HG03097 (cell line): ENCODE measurements around the gene DAB2IP.

Source experiments
- ATAC-seq: cut with Tn5 transposase; IDR thresholded peaks from one replicate; pipeline ENCODE4 v1.9.1; 2021; ENCODE audit not compliant: unreplicated experiment, low FRiP score

DAB2IP gene

GRCh38 chr9:121752929-121753328 lies 101.5 kb downstream of the DAB2IP start:
- ATAC-seq: no peak

GRCh38 chr9:121753802-121754654 lies 102.6 kb downstream of the DAB2IP start:
- no peak for ATAC-seq

GRCh38 chr9:121754655-121755436 lies 103.4 kb downstream of the DAB2IP start:
- ATAC-seq: no peak

GRCh38 chr9:121755581-121755980 lies 104.1 kb downstream of the DAB2IP start:
- no peak for ATAC-seq

GRCh38 chr9:121756474-121757280 lies 105.2 kb downstream of the DAB2IP start:
- no peak for ATAC-seq

- no peak for ATAC-seq
These were observed 105.8 kb downstream of the DAB2IP start for GRCh38 chr9:121757281-121757585.

- ATAC-seq: no peak
These were observed 107.3 kb downstream of the DAB2IP start for GRCh38 chr9:121758693-121759092.

GRCh38 chr9:121759996-121760395 lies 108.6 kb downstream of the DAB2IP start:
- ATAC-seq: no peak

GRCh38 chr9:121760571-121760970 lies 109.1 kb downstream of the DAB2IP start:
- no peak for ATAC-seq

GRCh38 chr9:121763131-121763530 lies 111.7 kb downstream of the DAB2IP start:
- ATAC-seq: no peak

GRCh38 chr9:121763561-121764370 lies 112.3 kb downstream of the DAB2IP start:
- no peak for ATAC-seq

GRCh38 chr9:121764371-121764730 lies 112.9 kb downstream of the DAB2IP start:
- no peak for ATAC-seq

GRCh38 chr9:121765021-121765950 lies 113.9 kb downstream of the DAB2IP start:
- ATAC-seq: no peak

GRCh38 chr9:121766081-121766683 lies 114.7 kb downstream of the DAB2IP start:
- ATAC-seq: no peak

GRCh38 chr9:121767171-121767769 lies 115.8 kb downstream of the DAB2IP start:
- ATAC-seq: no peak

GRCh38 chr9:121768416-121769015 lies 117.1 kb downstream of the DAB2IP start:
- no peak for ATAC-seq

- ATAC-seq: no peak
These were observed 118.5 kb downstream of the DAB2IP start for GRCh38 chr9:121769939-121770338.
